ENCODE data around the gene SCYL1.

GRCh38 chr11:65545853-65546216, 21.0 kb downstream of the SCYL1 start:
- TF ChIP-seq POLR2A (IDR thresholded peaks at IDR 0.05; ENCODE audit: low read depth, low read length) (no peak), TAF1 (IDR thresholded peaks at IDR 0.05; ENCODE audit: low read depth, low read length) (no peak)
